Measurements from ENCODE around the gene PPARA.

DNA sequence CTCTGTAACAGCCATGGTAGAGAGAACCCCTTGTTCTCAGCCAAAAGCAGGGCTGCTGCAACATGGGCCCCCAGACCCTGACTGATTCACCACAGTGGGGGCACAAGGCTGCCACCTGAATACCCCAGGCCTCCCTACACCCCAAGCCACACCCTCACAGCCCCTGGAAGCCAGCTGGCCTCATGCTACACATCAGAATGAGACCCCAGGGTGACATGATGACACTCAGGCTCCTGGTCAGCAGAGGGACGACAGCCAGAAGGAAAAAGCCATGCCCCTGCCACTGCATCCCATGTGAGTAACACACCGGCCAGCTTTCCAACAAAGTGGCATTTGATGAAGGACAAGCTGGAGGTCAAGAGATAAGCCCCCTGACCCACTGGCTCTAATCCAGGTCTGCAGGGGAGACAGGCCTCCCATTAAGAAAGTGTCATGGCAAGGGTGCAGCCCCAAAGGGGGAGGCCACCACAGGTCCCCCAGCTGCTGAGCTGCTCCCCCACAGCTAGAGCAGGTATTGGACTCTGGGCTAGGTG lies 97.2 kb downstream of the PPARA start:
- TF ChIP-seq, protein P1, sequence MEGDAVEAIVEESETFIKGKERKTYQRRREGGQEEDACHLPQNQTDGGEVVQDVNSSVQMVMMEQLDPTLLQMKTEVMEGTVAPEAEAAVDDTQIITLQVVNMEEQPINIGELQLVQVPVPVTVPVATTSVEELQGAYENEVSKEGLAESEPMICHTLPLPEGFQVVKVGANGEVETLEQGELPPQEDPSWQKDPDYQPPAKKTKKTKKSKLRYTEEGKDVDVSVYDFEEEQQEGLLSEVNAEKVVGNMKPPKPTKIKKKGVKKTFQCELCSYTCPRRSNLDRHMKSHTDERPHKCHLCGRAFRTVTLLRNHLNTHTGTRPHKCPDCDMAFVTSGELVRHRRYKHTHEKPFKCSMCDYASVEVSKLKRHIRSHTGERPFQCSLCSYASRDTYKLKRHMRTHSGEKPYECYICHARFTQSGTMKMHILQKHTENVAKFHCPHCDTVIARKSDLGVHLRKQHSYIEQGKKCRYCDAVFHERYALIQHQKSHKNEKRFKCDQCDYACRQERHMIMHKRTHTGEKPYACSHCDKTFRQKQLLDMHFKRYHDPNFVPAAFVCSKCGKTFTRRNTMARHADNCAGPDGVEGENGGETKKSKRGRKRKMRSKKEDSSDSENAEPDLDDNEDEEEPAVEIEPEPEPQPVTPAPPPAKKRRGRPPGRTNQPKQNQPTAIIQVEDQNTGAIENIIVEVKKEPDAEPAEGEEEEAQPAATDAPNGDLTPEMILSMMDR (conservative IDR thresholded peaks at IDR 0.05; ENCODE audit: low read depth in 2 of 2) = no peak
- no peak for TF ChIP-seq NANOG (IDR thresholded peaks at IDR 0.05; ENCODE audit: borderline replicate concordance)
- no peak for TF ChIP-seq EZH2 (IDR thresholded peaks at IDR 0.05; ENCODE audit: low read depth, unreplicated experiment)
- TF ChIP-seq EZH2phosphoT487 (IDR thresholded peaks at IDR 0.05; ENCODE audit: unreplicated experiment) = no peak
- TF ChIP-seq POLR2AphosphoS5 (IDR thresholded peaks at IDR 0.05; ENCODE audit: low read depth) = no peak
- no peak for TF ChIP-seq REST (IDR thresholded peaks at IDR 0.05; ENCODE audit: unreplicated experiment)
- no peak for TF ChIP-seq ETS1 (IDR thresholded peaks at IDR 0.05)
- TF ChIP-seq CREB1 (CRISPR knock-in tag; IDR thresholded peaks at IDR 0.05; ENCODE audit: low read depth) = no peak
- no peak for TF ChIP-seq JUNB (IDR thresholded peaks at IDR 0.05; ENCODE audit: unreplicated experiment)
- no peak for TF ChIP-seq ZNF114 (CRISPR knock-in tag; IDR thresholded peaks at IDR 0.05)
- TF ChIP-seq, protein P2, sequence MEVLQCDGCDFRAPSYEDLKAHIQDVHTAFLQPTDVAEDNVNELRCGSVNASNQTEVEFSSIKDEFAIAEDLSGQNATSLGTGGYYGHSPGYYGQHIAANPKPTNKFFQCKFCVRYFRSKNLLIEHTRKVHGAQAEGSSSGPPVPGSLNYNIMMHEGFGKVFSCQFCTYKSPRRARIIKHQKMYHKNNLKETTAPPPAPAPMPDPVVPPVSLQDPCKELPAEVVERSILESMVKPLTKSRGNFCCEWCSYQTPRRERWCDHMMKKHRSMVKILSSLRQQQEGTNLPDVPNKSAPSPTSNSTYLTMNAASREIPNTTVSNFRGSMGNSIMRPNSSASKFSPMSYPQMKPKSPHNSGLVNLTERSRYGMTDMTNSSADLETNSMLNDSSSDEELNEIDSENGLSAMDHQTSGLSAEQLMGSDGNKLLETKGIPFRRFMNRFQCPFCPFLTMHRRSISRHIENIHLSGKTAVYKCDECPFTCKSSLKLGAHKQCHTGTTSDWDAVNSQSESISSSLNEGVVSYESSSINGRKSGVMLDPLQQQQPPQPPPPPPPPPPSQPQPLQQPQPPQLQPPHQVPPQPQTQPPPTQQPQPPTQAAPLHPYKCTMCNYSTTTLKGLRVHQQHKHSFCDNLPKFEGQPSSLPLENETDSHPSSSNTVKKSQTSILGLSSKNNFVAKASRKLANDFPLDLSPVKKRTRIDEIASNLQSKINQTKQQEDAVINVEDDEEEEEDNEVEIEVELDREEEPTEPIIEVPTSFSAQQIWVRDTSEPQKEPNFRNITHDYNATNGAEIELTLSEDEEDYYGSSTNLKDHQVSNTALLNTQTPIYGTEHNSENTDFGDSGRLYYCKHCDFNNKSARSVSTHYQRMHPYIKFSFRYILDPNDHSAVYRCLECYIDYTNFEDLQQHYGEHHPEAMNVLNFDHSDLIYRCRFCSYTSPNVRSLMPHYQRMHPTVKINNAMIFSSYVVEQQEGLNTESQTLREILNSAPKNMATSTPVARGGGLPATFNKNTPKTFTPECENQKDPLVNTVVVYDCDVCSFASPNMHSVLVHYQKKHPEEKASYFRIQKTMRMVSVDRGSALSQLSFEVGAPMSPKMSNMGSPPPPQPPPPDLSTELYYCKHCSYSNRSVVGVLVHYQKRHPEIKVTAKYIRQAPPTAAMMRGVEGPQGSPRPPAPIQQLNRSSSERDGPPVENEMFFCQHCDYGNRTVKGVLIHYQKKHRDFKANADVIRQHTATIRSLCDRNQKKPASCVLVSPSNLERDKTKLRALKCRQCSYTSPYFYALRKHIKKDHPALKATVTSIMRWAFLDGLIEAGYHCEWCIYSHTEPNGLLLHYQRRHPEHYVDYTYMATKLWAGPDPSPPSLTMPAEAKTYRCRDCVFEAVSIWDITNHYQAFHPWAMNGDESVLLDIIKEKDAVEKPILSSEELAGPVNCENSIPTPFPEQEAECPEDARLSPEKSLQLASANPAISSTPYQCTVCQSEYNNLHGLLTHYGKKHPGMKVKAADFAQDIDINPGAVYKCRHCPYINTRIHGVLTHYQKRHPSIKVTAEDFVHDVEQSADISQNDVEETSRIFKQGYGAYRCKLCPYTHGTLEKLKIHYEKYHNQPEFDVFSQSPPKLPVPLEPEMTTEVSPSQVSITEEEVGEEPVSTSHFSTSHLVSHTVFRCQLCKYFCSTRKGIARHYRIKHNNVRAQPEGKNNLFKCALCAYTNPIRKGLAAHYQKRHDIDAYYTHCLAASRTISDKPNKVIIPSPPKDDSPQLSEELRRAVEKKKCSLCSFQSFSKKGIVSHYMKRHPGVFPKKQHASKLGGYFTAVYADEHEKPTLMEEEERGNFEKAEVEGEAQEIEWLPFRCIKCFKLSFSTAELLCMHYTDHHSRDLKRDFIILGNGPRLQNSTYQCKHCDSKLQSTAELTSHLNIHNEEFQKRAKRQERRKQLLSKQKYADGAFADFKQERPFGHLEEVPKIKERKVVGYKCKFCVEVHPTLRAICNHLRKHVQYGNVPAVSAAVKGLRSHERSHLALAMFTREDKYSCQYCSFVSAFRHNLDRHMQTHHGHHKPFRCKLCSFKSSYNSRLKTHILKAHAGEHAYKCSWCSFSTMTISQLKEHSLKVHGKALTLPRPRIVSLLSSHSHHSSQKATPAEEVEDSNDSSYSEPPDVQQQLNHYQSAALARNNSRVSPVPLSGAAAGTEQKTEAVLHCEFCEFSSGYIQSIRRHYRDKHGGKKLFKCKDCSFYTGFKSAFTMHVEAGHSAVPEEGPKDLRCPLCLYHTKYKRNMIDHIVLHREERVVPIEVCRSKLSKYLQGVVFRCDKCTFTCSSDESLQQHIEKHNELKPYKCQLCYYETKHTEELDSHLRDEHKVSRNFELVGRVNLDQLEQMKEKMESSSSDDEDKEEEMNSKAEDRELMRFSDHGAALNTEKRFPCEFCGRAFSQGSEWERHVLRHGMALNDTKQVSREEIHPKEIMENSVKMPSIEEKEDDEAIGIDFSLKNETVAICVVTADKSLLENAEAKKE (CRISPR knock-in tag; IDR thresholded peaks at IDR 0.05) = no peak
- TF ChIP-seq STAT1 (IDR thresholded peaks at IDR 0.05; ENCODE audit: unreplicated experiment) = no peak

Measured in GM23338 (cell line).